ENCODE data around the gene PYURF.
A peak's percentile ranks its signal among the peaks of the same experiment; 100 is the strongest.
"Not testable (repeated sequence)": the region's sequence is repeated elsewhere in the genome, so short reads cannot be mapped to it uniquely, and the experiment has no call there.

The PYURF gene, protein sequence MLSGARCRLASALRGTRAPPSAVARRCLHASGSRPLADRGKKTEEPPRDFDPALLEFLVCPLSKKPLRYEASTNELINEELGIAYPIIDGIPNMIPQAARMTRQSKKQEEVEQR

DNA sequence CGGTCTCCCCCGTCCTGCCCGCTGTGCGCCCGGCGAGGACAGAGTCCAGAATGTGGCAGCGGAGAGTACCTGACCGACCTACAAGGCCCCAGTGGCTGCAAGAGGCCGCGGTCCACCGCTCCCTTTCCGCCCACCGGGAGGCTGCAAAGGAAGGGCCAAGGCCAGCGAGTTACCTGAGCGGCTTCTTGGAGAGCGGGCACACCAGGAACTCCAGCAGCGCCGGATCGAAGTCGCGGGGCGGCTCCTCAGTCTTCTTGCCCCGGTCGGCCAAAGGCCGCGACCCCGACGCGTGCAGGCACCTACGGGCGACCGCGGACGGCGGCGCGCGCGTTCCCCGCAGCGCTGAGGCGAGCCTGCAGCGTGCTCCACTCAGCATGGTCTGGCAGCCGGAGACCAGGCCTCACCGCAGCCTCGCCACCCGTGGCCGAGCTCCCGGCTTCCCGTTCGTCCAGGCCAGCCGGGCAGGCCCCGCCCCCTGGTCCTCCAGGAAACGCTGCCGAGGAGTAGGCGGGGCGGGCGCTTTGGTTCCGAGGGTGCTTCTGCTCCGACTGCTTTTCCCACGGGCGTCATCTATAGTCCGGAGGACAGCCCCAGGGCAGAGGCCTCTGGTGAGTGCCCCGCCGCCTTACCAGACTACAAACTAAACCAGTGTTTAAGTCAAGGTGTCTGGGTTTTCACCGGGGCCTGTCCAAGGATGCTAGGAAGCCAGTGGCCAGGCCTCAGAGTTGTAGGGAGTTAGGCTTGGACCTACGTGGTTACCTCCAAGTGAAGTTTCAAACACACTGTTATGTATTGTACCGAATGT lies at the start of gene PYURF:
Gene PYURF, minus strand, starts transcription at position 452 of the 805 bp plus-strand sequence. Its CDS starts 76 bp downstream, at position 376.
- intact Hi-C loops (cut with DNase I): loop anchor here (5.0 to 10.0 kb wide), 4 partner anchors 69 to 501 kb away; partner anchors contain the start of genes HERC3 and PPM1K

DNA sequence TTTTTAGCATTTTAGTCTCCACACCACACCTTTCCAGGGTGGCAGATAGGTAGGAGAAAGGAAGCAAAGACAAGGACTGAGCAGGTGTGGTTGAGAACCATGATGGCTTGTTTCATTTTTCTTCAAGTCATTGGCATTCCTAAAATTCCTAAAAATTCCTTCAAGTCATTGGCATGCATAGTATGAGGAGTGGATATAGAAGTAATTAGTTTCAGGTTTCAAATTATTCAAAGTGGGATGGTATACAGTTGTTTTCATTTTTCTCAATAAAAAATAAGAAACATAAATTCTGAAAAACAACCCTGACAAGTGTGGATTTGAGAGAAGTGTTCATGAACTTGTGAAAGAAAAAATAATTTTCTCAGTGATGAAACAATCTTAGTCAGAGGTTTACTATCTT lies 46.4 kb upstream of the PYURF start:
- DNase-seq: no peak
- intact Hi-C loops (cut with DNase I): no loop called here

More for the DNA sequence above, at the start of gene PYURF:
- peak; percentile 86 to 98 (median 95) for DNase-seq

DNA sequence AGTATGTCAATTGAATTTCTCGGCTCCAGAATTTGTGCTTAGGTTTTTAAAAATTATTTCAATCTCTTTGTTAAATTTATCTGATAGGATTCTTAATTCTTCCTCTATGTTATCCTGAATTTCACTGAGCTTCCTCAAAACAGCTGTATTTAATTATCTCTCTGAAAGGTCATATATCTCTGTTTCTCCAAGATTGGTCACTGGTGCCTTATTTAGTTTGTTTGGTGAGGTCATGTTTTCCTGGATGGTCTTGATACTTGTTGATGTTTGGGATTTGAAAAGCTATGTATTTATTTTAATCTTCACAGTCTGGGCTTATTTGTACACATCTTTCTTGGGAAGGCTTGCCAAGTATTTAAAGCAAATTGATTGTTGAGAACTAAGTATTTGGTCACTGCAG lies 44.0 kb upstream of the PYURF start:
- intact Hi-C loops (cut with DNase I): no loop called here
- DNase-seq: no peak

DNA sequence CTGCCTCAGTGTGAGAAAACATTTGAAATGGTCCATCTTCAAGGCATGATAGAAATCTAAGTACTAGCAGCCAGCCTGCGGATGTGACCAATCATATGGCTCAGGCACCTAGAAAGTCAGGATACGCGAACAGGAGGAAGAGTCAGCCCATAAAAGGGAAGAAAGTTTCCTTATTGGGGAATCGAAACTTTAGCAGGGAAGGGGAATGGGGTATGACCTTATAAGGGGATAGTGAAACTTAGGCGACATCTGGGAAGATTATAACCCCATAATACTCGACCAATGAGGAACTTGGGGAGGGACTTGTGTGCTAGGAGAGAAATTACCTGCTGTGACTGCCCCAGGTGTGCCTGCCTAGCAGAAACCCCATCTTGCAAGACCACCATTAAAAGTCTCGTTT lies 26.2 kb upstream of the PYURF start:
- DNase-seq: no peak
- intact Hi-C loops (cut with DNase I): no loop called here

DNA sequence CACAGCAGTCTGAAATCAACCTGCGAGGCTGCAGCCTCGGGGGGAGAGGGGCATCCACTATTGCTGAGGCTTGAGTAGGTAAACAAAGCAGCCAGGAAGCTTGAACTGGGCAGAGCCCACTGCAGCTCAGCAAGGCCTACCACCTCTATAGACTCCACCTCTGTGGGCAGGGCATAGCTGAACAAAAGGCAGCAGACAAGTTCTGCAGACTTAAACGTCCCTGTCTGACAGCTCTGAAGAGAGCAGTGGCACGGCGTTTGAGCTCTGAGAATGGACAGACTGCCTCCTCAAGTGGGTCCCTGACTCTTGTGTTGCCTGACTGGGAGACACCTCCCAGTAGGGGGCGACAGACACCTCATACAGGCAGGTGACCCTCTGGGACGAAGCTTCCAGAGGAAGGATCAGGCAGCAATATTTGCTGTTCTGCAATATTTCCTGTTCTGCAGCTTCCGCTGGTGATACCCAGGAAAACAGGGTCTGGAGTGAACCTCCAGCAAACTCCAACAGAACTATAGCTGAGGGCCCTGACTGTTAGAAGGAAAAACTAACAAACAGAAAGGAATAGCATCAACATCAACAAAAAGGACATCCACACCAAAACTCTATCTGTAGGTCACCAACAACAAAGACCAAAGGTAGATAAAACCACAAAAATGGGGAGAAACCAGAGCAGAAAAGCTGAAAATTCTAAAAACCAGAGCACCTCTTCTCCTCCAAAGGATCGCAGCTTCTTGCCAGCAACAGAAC lies 15.9 kb upstream of the PYURF start:
- intact Hi-C loops (cut with DNase I): not testable (repeated sequence)
- peak in 41 of 42 donors; percentile 19 to 85 (median 60) for DNase-seq

DNA sequence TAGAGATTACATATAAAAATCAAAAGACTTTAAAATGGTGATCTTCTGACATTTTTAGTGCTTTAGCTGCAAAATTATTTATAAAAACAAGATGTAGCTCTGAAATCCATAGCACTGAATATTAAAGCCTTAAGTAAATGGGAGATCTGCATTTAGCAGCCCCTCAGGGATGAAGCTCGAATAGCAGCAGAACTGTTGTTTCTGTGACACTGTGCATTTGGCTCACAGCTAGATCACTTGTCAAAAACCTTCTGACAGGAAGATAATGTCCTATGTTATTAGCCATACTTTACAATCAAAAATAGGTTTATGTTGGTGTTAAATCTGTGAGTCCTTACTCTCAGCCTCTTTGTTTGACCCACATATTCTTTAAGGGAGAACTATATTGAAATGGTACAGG lies 14.1 kb upstream of the PYURF start:
- intact Hi-C loops (cut with DNase I): no loop called here
- DNase-seq: no peak

DNA sequence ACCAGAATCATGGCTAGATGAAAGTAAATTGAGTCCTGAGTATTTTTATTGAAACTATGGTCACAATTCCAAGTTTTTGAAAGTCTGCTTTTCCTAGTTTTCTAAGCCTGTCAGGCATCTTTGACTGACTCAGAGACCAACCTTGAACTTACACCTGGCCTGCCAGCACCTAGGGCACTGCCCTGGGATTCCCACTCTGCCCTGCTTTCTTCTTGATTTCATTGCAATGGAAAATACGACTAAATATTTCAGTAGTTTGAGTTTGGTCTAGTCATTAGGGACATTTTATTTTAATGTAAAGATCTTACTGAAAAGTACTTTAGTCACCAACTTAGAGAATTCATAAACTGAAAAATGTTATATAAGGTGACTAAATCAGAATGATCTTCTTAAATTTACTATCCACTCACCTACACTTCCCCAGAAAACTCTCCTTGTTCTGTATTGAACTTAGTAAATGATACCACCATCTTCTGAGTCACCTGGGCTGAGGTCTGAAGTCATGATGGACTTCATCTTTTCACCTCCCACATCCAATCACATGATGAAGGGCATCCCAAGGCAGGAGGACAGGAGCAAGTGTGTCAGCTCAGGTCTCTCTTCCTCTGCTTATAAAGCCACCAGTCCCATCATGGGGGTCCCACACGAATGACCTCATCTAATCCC lies 11.6 kb upstream of the PYURF start:
- intact Hi-C loops (cut with DNase I): no loop called here
- DNase-seq: no peak

DNA sequence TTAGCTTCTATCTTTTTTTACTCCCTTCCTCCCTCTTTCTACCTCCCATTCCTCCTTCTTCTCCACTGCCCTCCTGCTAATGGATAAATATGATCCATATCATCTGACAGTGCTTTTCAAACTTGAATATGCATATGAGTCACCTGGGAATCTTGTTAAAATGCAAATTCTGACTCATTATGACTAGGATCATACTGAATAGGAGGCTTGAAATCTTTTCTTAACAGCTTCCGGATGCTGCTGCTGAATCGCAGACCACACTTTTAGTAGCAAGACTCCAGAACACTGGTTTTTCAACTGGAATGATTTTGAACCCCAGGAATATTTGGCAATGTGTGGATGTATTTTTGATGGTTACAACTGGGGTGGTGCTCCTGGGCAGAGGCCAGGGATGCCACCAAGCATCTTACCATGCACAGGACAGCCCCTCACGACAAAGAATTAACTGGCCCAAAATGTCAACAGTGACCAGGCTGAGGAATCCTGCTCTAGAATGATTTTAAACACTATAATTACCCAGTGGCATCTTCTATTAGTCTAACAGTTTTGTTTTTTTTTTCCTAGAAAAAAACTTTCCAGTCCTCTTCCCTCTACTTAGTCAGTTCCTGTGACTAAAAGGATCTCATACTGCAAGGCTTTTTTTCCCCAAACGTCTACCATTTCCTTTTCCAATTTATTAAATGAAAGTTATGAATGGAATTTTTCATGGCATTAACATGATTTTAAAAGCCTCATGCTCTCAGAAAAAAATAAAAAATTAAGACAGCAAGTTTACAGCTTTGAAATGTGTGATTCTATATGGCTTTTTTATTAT lies 10.6 kb upstream of the PYURF start:
- peak in 5 of 42 donors; percentile 20 to 50 (median 28) for DNase-seq
- intact Hi-C loops (cut with DNase I): no loop called here

DNA sequence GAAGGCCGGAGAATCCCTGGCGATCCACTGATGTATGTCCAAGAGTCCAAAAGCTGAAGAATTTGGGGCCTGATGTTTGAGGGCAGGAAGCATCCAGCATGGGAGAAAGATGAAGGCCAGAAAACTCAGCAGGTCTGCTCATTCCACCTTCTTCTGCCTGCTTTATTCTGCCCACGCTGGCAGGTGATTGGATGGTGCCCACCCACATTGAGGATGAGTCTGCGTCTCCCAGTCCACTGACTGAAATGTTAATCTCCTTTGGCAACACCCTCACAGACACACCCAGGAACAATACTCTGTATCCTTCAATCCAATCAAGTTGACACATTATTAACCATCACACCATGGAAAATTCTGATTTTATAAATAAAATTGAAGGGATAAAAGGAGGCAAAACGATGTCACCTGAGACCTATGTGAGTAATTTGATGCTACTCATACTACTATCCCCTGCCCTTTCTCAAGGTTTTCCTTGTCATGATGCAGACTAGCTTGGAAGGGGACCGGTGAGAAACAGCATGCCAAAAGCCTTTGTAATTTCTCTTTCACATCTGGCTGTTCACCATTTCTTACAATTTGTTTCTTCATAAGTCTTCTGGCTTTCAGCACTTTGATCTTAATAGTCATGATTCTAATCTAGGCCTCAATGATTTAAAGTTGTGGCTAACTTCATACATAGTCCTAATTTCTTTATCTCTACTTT lies 9.7 kb upstream of the PYURF start:
- DNase-seq: peak in 24 of 42 donors; percentile 8 to 68 (median 34)
- intact Hi-C loops (cut with DNase I): no loop called here

DNA sequence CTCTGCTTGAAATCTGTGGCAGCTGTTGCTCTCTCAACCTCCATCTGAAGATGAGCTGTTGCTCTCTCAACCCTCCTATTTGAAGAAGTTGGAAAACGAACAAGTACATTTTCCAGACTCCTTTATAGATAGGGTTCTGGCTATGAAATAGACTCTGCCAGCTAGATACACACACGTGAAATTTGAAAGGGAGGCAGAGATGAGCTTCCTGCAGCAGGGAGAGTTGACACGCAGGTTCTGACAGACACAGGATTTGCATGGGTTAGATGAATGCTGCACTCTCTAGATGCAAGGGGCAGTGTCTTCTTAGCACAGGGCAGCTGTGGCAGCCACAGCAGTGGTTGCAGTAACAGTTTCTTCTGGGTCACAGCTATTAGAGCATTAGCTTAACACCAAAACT lies 8.0 kb upstream of the PYURF start:
- intact Hi-C loops (cut with DNase I): no loop called here

DNA sequence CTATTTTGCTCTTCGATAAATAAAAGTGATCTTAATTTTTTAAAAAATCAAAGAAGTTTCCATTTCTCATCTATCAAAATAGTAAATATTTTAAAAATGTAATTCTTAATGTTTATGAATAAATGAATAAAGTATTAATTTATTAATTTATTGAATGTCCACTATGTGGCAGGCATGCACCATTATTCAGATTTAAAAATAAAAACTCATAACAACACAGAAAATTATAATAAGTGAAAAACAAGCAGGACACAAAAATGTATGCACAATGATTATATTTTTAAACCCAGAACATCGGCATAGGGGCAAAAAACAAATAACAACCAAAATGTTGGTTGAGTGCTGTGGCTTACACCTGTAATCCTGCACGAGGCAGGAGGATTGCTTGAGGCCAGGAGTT lies 5.3 kb upstream of the PYURF start:
- no peak for DNase-seq
- intact Hi-C loops (cut with DNase I): loop anchor here (10.0 kb wide), 3 partner anchors 126 to 496 kb away; partner anchors contain the start of gene PPM1K

More for the DNA sequence above, 8.0 kb upstream of the PYURF start:
- DNase-seq: peak in 1 of 42 donors; percentile 11

DNA sequence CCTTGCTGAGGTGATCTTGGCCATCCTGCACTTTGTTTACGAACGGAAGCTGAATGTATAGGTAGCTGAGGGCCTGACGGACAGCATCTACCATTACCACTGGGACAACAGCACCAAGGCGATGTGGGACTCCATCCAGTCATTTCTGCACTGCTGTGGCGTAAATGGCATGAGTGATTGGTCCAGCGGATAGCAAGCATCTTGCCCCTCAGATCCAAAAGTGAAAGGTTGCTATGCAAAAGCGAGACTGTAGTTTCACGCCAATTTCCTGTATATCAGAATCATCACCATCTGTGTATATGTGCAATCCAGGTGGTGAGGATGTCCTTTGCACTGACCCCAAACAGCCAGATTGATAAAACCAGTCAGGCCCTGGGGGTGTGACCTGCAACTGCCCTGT lies 4.2 kb upstream of the PYURF start:
- no peak for DNase-seq
- intact Hi-C loops (cut with DNase I): loop anchor here (10.0 kb wide), 3 partner anchors 127 to 497 kb away; partner anchors contain the start of gene PPM1K

DNA sequence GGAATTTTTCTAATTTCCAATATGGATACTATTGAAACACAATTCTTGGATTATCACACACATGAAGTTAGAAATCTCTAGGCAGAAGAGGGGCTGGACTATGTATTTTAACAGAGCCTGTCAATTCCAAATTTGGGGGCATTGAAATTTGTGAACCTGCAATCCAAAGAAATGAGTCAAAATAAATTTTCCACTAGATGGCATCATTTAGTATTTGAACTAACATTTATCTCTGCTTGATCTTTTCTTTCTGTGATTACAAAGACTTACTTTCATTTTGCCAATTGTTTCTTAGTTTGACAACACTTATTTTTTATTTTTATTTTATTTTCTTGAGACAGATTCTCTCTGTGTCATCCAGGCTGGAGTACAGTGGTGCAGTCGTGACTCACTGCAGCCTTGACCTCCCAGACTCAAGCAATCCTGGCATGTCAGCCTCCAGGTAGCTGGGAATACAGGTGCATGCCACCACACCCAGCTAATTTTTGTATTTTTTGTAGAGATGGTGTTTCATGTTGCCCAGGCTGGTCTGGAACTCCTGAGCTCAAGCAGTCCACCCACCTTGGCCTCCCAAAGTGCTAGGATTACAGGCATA lies 2.7 kb upstream of the PYURF start:
- DNase-seq: no peak
- intact Hi-C loops (cut with DNase I): loop anchor here (10.0 kb wide), 3 partner anchors 128 to 498 kb away; partner anchors contain the start of gene PPM1K

DNA sequence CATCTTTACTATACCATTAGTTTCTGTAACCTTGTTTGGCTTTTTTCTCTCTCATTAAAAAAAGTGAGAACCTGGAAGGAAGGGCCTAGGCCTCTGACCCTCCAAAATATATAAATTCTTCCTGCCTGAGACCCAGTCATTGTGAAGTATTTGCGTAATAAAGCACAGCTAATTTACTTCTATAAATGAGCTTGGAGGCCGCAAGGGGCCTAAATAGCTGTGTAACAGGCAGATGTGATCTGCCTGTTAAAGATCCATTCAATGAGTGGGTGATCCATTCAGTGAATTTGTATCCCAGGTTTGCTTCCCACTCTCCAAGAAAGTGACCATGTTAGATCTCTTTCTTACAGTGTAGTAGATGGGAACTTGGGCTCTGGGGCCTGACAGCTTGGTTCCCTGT lies 595 bp upstream of the PYURF start:
- intact Hi-C loops (cut with DNase I): loop anchor here (5.0 to 10.0 kb wide), 4 partner anchors 68 to 501 kb away; partner anchors contain the start of genes HERC3 and PPM1K
- DNase-seq: peak in 1 of 42 donors; percentile 15

DNA sequence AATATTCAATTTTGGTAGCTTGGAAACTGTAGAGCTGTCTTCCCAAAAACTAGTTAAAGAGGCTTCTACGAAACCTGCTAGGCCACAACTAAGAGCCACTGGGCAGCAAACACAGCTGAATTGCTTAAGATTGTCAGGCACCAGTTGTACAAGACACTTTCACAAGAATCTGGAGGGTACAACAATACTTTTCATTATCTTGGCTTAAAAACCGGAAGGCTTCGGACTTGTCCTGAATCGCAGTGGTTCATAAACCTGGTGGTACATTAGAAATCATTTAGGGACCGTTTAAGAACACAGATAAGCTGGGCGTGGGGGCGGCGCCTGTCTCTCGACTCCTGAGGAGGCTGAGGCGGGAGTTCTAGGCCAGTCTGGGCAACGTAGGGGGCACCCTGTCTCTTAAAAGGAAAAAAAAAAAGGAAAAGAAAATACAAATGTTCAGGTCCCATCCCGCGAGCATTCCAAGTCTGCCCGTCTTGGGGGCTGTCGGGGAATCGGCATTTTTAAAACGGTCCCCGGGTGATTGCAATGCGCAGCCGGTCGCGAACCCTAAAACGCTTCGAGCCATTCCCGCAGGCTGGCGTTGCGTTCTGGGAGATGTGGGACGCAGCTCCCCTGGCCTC lies 763 bp downstream of the PYURF start:
- peak in 32 of 42 donors; percentile 15 to 64 (median 38) for DNase-seq
- intact Hi-C loops (cut with DNase I): loop anchor here (5.0 to 10.0 kb wide), 4 partner anchors 69 to 502 kb away; partner anchors contain the start of genes HERC3 and PPM1K

DNA sequence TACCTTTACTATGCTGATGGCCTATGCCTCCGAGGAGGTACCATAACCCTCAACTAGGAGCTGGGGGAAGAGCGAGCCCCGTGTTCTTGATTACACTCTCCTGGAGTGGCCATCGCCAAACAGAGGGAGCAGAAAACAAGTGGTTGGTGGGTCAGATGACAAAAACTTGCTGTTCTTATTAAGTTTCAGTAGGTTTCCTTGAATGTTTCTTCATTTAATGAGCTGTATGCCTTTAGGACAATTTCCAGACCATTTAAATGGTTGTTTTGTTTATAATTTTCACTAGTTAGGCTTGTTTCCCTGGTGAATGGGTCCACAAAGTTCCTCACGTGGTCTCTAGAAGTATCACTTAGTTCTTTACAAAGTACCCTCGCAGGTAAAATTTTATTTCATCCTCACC lies 4.7 kb downstream of the PYURF start:
- intact Hi-C loops (cut with DNase I): loop anchor here (2.0 kb wide), 2 partner anchors 140 to 302 kb away; partner anchors contain the start of gene HERC6
- DNase-seq: no peak
